Measurements from ENCODE around the gene LGALS7. TPM values are rescaled to one million over a fixed set of nuclear protein-coding genes. Genes with fewer than 3 reads are reported as not detected.

LGALS7 gene
- total RNA-seq, 3 donors from 2014 or later (not counting 1 experiment from before 2014, with no cell fraction given), result not detected

- intact Hi-C loops (cut with micrococcal nuclease), result no loop called here
- H3K27ac ChIP-seq (ENCODE audit: low read length), result no peak overlapping the region
- Mint-ChIP-seq H3K27me3 (ENCODE audit: low read depth in 2 of 2) (no peaks in the 10 kb centered on the region), H3K4me3 (no peak overlapping the region), H3K27ac (no peak overlapping the region), H3K4me1 (peaks cover 13 to 28% of the 10 kb centered on the region in 2 donors), H3K36me3 (no peaks in the 10 kb centered on the region), H3K9me3 (no peaks in the 10 kb centered on the region)
- H3K9me3 ChIP-seq (ENCODE audit: control insufficient read depth, insufficient read depth, low read length), result no peaks in the 10 kb centered on the region
- TF ChIP-seq CTCF (IDR thresholded peaks at IDR 0.05), result no peak
- ATAC-seq, result no peak
- no peaks in the 10 kb centered on the region for H3K27me3 ChIP-seq (ENCODE audit: control insufficient read depth, insufficient read depth, low read length)
- WGBS (ENCODE audit: insufficient coverage), result 88% methylated on average over 20 of the region's 20 CpGs
- H3K4me1 ChIP-seq (ENCODE audit: control insufficient read depth, insufficient read depth, low read length), result peaks cover 16% of the 10 kb centered on the region
- H3K4me3 ChIP-seq (ENCODE audit: low read length), result no peak overlapping the region
- DNase-seq, result no peak
- H3K36me3 ChIP-seq (ENCODE audit: control insufficient read depth, insufficient read depth, low read length), result no peaks in the 10 kb centered on the region
Measured at GRCh38 chr19:38743394-38744297, 29.7 kb downstream of the LGALS7 start.

- intact Hi-C loops (cut with micrococcal nuclease), result no loop called here
- Histone ChIP-seq H3K9me3 (ENCODE audit: control insufficient read depth, insufficient read depth, low read length) (no peaks in the 10 kb centered on the region), H3K27me3 (ENCODE audit: control insufficient read depth, insufficient read depth, low read length) (no peaks in the 10 kb centered on the region), H3K4me1 (ENCODE audit: control insufficient read depth, insufficient read depth, low read length) (peaks cover 22% of the 10 kb centered on the region), H3K4me3 (ENCODE audit: low read length) (no peak overlapping the region), H3K27ac (ENCODE audit: low read length) (no peak overlapping the region), H3K36me3 (ENCODE audit: control insufficient read depth, insufficient read depth, low read length) (no peaks in the 10 kb centered on the region)
- Mint-ChIP-seq H3K4me3 (no peak overlapping the region), H3K36me3 (no peaks in the 10 kb centered on the region), H3K4me1 (peaks cover 19 to 34% of the 10 kb centered on the region in 2 donors), H3K27ac (peak overlapping the region in 1 of 2 donors; percentile 38), H3K27me3 (ENCODE audit: low read depth in 2 of 2) (no peaks in the 10 kb centered on the region), H3K9me3 (no peaks in the 10 kb centered on the region)
- DNase-seq (no peak), ATAC-seq (no peak)
- WGBS (ENCODE audit: insufficient coverage), result 95% methylated on average over 6 of the region's 6 CpGs
- TF ChIP-seq CTCF (IDR thresholded peaks at IDR 0.05), result no peak
Measured at GRCh38 chr19:38742906-38743305, 30.4 kb downstream of the LGALS7 start.

GRCh38 chr19:38742296-38742695 is 31.0 kb downstream of the LGALS7 start:
- no peaks in the 10 kb centered on the region for H3K36me3 ChIP-seq (ENCODE audit: control insufficient read depth, insufficient read depth, low read length)
- H3K4me3 ChIP-seq (ENCODE audit: low read length), result no peak overlapping the region
- no peak for ATAC-seq
- intact Hi-C loops (cut with micrococcal nuclease), result no loop called here
- TF ChIP-seq CTCF (IDR thresholded peaks at IDR 0.05), result no peak
- DNase-seq, result no peak
- Mint-ChIP-seq H3K27me3 (ENCODE audit: low read depth in 2 of 2) (no peaks in the 10 kb centered on the region), H3K36me3 (no peaks in the 10 kb centered on the region), H3K9me3 (no peaks in the 10 kb centered on the region), H3K27ac (peak overlapping the region in 1 of 2 donors; percentile 38), H3K4me3 (no peak overlapping the region), H3K4me1 (peaks cover 24 to 40% of the 10 kb centered on the region in 2 donors)
- no peaks in the 10 kb centered on the region for H3K9me3 ChIP-seq (ENCODE audit: control insufficient read depth, insufficient read depth, low read length)
- H3K27me3 ChIP-seq (ENCODE audit: control insufficient read depth, insufficient read depth, low read length), result no peaks in the 10 kb centered on the region
- no peak overlapping the region for H3K27ac ChIP-seq (ENCODE audit: low read length)
- WGBS (ENCODE audit: insufficient coverage), result 95% methylated on average over 9 of the region's 9 CpGs
- peaks cover 25% of the 10 kb centered on the region for H3K4me1 ChIP-seq (ENCODE audit: control insufficient read depth, insufficient read depth, low read length)
